SU-DHL-6 (cell line): Measurements from ENCODE around the gene CLASP1.

Source experiments
- EZH2phosphoT487 ChIP-seq: fragments of 200-600 bp; sonication (generic), shearing (Covaris generic); conservative IDR thresholded peaks from 2 replicates; pipeline ENCODE4 v1.6.1; 2018; ENCODE audit warnings: mild to moderate bottlenecking, antibody characterized with exemption, low read length, moderate library complexity, mixed read lengths
- TF ChIP-seq, protein P1 (sequence below): fragments of 200-600 bp; sonication (generic); IDR thresholded peaks from one replicate; pipeline ENCODE4 v1.5.1; 2017; ENCODE audit warnings: antibody characterized with exemption, mild to moderate bottlenecking, low read length, moderate library complexity; ENCODE audit not compliant: insufficient read depth, poor library complexity, severe bottlenecking

DNA sequence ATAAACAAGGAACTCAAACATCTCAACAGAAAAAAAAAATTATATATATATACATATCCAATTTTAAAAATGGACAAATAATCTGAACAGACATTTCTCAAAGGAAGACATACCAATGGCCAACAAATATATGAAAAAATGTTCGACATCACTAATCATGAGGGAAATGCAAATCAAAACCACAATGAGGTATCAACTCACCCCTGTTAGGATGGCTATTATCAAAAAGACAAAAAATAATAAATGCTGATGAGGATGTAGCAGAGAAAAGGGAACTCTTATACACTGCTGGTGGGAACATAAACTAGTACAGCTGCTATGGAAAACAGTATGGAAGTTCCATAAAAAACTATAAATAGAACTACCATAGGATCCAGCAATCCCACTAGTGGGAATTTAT lies 46.1 kb downstream of the CLASP1 start:
- TF ChIP-seq, protein P1, sequence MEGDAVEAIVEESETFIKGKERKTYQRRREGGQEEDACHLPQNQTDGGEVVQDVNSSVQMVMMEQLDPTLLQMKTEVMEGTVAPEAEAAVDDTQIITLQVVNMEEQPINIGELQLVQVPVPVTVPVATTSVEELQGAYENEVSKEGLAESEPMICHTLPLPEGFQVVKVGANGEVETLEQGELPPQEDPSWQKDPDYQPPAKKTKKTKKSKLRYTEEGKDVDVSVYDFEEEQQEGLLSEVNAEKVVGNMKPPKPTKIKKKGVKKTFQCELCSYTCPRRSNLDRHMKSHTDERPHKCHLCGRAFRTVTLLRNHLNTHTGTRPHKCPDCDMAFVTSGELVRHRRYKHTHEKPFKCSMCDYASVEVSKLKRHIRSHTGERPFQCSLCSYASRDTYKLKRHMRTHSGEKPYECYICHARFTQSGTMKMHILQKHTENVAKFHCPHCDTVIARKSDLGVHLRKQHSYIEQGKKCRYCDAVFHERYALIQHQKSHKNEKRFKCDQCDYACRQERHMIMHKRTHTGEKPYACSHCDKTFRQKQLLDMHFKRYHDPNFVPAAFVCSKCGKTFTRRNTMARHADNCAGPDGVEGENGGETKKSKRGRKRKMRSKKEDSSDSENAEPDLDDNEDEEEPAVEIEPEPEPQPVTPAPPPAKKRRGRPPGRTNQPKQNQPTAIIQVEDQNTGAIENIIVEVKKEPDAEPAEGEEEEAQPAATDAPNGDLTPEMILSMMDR, result no peak
- no peak for TF ChIP-seq EZH2phosphoT487
